GM21717 (cell line): ENCODE data around the gene RELB.
A peak's percentile ranks its signal among the peaks of the same experiment; 100 is the strongest.
"Not testable (repeated sequence)": the region's sequence is repeated elsewhere in the genome, so short reads cannot be mapped to it uniquely, and the experiment has no call there.

Source experiments
- ATAC-seq: cut with Tn5 transposase; IDR thresholded peaks from one replicate; pipeline ENCODE4 v1.9.1; 2021; ENCODE audit warnings: mild to moderate bottlenecking, moderate library complexity; ENCODE audit not compliant: unreplicated experiment

Gene RELB, protein sequence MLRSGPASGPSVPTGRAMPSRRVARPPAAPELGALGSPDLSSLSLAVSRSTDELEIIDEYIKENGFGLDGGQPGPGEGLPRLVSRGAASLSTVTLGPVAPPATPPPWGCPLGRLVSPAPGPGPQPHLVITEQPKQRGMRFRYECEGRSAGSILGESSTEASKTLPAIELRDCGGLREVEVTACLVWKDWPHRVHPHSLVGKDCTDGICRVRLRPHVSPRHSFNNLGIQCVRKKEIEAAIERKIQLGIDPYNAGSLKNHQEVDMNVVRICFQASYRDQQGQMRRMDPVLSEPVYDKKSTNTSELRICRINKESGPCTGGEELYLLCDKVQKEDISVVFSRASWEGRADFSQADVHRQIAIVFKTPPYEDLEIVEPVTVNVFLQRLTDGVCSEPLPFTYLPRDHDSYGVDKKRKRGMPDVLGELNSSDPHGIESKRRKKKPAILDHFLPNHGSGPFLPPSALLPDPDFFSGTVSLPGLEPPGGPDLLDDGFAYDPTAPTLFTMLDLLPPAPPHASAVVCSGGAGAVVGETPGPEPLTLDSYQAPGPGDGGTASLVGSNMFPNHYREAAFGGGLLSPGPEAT

GRCh38 chr19:45001087-45001739 is at the start of gene RELB:
RELB (plus strand) TSS chr19:45001464; CDS start chr19:45001580, 116 bp downstream.
- peak; percentile 40 for ATAC-seq

- no peak for ATAC-seq
Measured at GRCh38 chr19:44954278-44954648, 47.0 kb upstream of the RELB start.

DNA sequence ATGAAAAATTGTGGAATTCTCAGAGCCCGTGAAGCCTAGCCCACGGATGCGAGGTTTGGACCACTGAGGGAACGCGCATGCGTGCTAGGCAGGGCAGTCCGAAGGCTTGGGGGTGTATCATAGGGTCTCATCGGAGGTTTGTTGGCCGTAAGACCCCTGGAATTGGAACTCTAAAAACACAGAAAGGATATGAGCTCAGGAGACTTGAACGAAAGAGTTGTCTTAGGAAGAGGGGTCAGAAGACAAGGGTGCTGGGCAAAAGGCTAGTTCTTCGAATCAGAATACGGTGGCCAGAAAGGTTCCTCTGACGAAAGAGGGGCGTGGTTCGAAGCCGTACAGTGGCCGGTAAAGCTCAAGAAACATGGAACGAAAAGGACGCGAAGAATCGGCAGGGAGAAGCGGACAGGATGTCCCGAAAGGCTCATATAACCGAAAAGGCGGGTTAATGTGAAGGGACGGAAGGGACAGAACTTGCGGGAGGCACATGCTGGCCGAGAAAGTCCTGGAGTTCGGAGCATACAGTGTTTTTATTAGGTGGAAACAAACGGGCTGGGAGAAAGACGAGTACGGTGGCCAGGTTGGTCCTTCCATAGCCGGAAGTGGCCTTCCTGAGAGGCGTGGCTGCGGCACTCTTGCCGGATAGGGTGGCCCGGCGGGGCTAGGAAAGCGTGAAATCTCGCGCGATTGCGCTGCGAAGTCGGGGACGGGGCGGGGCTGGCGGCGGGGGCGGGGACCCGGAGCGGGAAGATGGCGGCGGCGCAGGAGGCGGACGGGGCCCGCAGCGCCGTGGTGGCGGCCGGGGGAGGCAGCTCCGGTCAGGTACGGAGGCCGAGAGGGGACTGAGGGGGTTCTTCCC is 46.4 kb upstream of the RELB start, which contains the start of gene CLPTM1:
CLPTM1 (plus strand) TSS at position 732 of the 856 bp plus-strand sequence; CDS start at position 748, 16 bp downstream.
- peak; percentile 64 for ATAC-seq

- ATAC-seq = peak; percentile 19
Measured at GRCh38 chr19:44955505-44956439, 45.5 kb upstream of the RELB start.

- no peak for ATAC-seq
Measured at GRCh38 chr19:44957526-44957925, 43.7 kb upstream of the RELB start.

DNA sequence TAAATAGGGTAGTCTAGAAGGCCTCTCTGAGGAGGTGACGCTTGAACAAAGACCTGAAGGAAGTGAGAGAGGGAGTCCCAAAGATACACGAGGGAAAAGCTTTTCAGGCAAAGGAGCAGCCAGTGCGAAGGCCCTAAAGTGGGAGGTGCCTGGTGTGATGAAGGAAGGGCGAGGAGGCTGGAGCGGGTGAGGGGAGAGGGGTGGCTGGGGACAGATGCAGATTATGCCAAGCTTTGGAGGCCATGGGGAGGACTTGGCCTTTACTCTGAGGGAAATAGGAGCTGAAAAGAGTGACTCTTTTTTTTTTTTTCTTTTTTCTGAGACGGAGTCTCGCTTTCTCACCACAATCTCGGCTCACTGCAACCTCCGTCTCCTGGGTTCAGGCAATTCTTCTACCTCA is 43.2 kb upstream of the RELB start:
- ATAC-seq = no peak

GRCh38 chr19:44959691-44960090 is 41.6 kb upstream of the RELB start:
- ATAC-seq = no peak

- ATAC-seq = no peak
Measured at GRCh38 chr19:44960906-44961728, 40.1 kb upstream of the RELB start.

GRCh38 chr19:44961821-44962220 is 39.4 kb upstream of the RELB start:
- ATAC-seq = no peak

GRCh38 chr19:44968118-44968517 is 33.1 kb upstream of the RELB start:
- ATAC-seq = no peak

DNA sequence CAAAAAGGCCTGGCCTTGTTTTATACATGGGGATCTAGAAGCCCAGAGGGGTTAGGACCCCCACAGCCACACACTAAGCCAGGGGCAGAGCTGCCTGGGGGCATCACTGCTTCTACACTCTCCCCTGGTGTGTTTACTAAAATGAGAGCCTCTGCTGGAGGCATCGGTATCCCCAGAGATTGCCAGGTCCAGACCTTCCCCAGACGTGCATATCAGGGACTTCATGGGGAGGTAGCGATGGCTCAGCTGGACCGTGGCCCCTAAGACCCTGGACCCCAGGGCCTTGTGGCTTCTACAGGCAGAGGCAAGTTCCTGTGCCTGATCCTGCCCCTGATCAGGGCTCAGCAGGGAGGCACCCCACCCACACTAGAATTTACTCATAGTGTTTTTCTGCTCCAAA is 32.6 kb upstream of the RELB start:
- ATAC-seq = no peak

DNA sequence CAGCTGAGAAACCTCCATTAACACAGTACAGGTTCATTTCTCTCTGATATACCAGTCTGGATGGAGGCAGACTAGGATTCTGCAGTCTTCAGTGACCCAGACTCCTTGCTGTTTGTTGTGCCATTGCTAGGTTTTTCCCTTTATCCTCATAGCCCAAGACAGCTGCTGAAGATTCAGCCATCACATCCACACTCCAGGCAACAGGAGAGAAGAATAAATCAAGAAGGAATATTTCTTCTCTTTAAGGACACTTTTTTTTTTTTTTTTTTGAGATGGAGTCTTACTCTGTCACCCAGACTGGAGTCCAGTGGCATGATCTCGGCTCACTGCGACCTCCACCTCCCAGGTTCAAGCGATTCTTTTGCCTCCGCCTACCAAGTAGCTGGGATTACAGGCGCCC is 31.8 kb upstream of the RELB start:
- ATAC-seq = no peak

DNA sequence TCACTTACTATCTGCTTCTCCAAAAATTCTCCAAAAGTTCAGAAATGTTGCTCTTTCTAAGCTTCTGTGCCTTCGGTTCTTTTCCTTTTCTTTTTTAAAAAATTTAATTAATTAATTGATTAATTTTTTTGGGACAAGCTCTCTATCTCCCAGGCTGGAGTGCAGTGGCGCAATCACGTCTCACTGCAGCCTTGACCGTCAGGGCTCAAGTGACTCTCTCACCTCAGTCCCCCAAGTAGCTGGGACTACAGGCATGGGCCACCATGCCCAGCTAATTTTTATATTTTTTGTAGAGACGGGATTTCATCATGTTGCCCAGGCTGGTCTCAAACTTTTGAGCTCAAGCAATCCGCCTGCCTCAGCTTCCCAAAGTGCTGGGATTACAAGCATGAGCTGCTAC is 29.8 kb upstream of the RELB start:
- ATAC-seq = not testable (repeated sequence)

DNA sequence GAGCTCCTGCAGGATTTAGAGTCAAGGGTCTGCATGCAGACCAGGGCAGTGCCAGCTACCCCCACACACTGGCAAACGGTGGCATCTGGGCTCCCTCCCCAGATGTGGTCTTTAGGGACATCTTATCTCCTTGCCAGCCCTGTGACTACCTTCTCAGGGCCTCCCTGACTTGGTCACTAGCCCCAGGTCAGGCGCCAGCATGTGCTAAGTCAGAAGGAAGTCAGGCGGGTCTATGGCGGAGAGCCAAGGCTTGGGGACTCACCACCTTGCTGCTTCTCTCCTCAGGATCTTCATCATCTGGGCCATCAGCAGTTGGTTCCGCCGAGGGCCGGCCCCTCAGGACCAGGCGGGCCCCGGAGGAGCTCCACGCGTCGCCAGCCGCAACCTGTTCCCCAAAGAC is 28.5 kb upstream of the RELB start:
- ATAC-seq = no peak

DNA sequence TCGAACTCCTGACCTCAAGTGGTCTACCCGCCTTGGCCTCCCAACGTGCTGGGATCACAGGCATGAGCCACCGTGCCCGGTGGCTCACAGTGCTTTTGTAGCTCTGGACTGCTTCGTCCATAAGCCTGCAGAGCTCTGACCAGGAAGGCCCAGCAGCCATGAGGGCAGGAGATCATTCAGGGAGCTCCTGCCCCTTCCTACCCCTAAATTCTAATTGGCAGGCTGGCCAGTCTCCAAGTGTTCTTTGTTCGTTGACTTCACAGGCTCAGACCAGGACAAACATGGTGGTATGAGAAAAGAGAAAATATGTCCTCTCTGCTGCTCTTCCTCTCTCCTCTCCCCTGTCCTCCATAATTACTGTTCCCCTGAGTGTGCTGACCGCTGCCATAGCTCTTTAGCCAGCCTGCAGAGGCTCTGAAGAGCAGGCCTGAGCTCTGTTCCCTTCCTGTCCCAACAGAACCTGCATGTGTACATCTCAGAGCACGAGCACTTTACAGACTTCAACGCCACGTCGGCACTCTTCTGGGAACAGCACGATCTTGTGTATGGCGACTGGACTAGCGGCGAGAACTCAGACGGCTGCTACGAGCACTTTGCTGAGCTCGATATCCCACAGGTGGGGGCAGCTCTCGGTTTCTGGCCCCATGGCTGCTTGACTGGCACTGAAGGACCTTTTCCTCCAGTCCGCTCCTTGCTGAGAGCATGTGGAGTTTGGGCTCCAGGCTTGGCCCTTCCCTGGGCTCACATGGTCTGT is 27.1 kb upstream of the RELB start:
- no peak for ATAC-seq

GRCh38 chr19:44974857-44975256 is 26.4 kb upstream of the RELB start:
- ATAC-seq = no peak

DNA sequence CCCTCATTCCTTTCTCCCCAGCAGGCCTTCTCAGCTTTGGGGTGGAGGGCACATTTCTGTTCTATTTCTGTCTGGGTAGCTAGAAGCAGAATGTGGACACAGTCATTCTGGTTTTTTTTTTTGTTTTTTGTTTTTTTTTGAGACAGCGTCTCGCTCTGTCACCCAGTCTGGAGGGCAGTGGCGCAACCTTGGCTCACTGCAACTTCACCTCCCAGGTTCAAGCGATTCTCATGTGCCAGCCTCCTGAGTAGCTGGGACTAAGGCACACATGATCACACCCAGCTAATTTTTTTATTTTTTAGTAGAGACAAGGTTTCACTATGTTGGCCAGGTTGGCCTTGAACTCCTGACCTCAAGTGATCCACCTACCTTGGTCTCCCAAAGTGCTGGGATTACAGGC is 25.8 kb upstream of the RELB start:
- ATAC-seq = no peak

DNA sequence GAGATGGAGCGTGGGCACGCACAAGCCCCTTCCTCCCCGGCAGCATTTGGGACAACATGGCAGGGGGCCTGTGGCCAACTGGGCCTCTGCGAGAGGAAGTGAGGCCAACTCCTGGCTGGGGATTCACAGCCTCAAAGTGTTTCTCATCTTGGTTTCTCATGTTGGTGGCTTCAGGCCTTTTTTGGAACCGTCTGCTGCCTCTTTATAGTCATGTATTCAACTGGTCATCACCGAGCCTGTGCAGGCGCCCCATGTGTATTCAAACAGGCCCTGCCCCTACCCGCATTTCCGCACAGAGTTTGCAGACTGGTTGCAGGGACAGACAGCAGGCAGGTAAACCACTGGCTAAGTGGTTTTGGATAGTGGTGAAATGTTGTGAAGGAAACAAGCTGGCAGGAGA is 17.3 kb upstream of the RELB start:
- ATAC-seq = no peak
